GM23338 (cell line): ENCODE results near the gene ATF7. TPM values are rescaled to one million over a fixed set of nuclear protein-coding genes. Genes with fewer than 3 reads are reported as not detected.

Experiments
- ATAC-seq: fragments of 200-7000 bp; cut with Tn5 transposase; 3 replicates; pipeline ENCODE4 v1.9.1; 2020
- DNase-seq: peaks from one replicate; pipeline ENCODE4 v3.0.0-alpha.2; 2015; ENCODE audit warnings: low spot score
- H2AFZ ChIP-seq: fragments of 200-600 bp; sonication (generic); 2 replicates; pipeline ENCODE4 v1.8.0; 2016; ENCODE audit warnings: antibody characterized with exemption, mild to moderate bottlenecking, moderate library complexity
- H3F3A ChIP-seq: fragments of 200-600 bp; sonication (generic); replicated peaks from 2 replicates; pipeline ENCODE4 v1.8.0; 2017; ENCODE audit warnings: antibody characterized with exemption, mixed run types, low read depth
- H3K27ac ChIP-seq: fragments of 200-600 bp; sonication (generic); 2 replicates; pipeline ENCODE4 v1.6.1; 2016; ENCODE audit warnings: low read depth
- H3K27me3 ChIP-seq: fragments of 200-600 bp; sonication (generic); 2 replicates; pipeline ENCODE4 v1.8.0; 2016; ENCODE audit warnings: mild to moderate bottlenecking, mixed run types, moderate library complexity; ENCODE audit not compliant: insufficient read depth
- H3K36me3 ChIP-seq: fragments of 200-600 bp; sonication (generic); 2 replicates; pipeline ENCODE4 v1.8.0; 2016; ENCODE audit warnings: mild to moderate bottlenecking; ENCODE audit not compliant: insufficient read depth
- H3K4me1 ChIP-seq: fragments of 200-600 bp; sonication (generic); 2 replicates; pipeline ENCODE4 v1.8.0; 2016; ENCODE audit warnings: mild to moderate bottlenecking, moderate library complexity; ENCODE audit not compliant: insufficient read depth
- H3K4me2 ChIP-seq: fragments of 200-600 bp; sonication (generic); 2 replicates; pipeline ENCODE4 v1.7.1; 2017; ENCODE audit warnings: mixed run types
- H3K4me3 ChIP-seq: fragments of 200-600 bp; sonication (generic); 2 replicates; pipeline ENCODE4 v1.6.1; 2016; ENCODE audit warnings: mixed run types
- H3K79me2 ChIP-seq: fragments of 200-600 bp; sonication (generic); replicated peaks from 2 replicates; pipeline ENCODE4 v1.8.0; 2017; ENCODE audit warnings: mild to moderate bottlenecking; ENCODE audit not compliant: insufficient read depth
- H3K9me2 ChIP-seq: fragments of 200-600 bp; sonication (generic); 2 replicates; pipeline ENCODE4 v1.8.0; 2017; ENCODE audit not compliant: insufficient read depth
- H4K20me1 ChIP-seq: fragments of 200-600 bp; sonication (generic); replicated peaks from 2 replicates; pipeline ENCODE4 v1.8.0; 2017; ENCODE audit warnings: mild to moderate bottlenecking; ENCODE audit not compliant: insufficient read depth
- H3K27ac Mint-ChIP-seq: 2 replicates; pipeline ENCODE4 v1.8.0; 2020; ENCODE audit warnings: inconsistent platforms, mild to moderate bottlenecking, moderate library complexity, mixed read lengths
- H3K27me3 Mint-ChIP-seq: 3 replicates; pipeline ENCODE4 v1.8.0; 2022; ENCODE audit warnings: low read depth, mild to moderate bottlenecking, moderate library complexity, mixed read lengths, inconsistent platforms; ENCODE audit not compliant: insufficient read depth, poor library complexity
- H3K36me3 Mint-ChIP-seq: 3 replicates; pipeline ENCODE4 v1.8.0; 2021; ENCODE audit warnings: low read depth, mild to moderate bottlenecking, inconsistent platforms, moderate library complexity, mixed read lengths
- H3K4me1 Mint-ChIP-seq: 3 replicates; pipeline ENCODE4 v1.8.0; 2020; ENCODE audit warnings: mild to moderate bottlenecking, inconsistent platforms, mixed read lengths
- H3K4me3 Mint-ChIP-seq: 3 replicates; pipeline ENCODE4 v1.8.0; 2021; ENCODE audit warnings: moderate library complexity, mild to moderate bottlenecking, inconsistent platforms, mixed read lengths
- H3K9me3 Mint-ChIP-seq: 3 replicates; pipeline ENCODE4 v1.8.0; 2020; ENCODE audit warnings: moderate library complexity, mild to moderate bottlenecking, inconsistent platforms, mixed read lengths
- CREB1 ChIP-seq: fragments of 250-450 bp; sonication (Bioruptor Pico); IDR thresholded peaks from 2 replicates; pipeline ENCODE4 v1.5.0; 2020; ENCODE audit warnings: low read depth, mild to moderate bottlenecking, moderate library complexity
- ETS1 ChIP-seq: IDR thresholded peaks from 2 replicates; pipeline ENCODE4 v1.6.1; 2016; ENCODE audit warnings: antibody characterized with exemption
- EZH2 ChIP-seq: fragments of 200-600 bp; sonication (generic); IDR thresholded peaks from one replicate; pipeline ENCODE4 v1.8.0; 2017; ENCODE audit warnings: antibody characterized with exemption, mild to moderate bottlenecking, low read depth; ENCODE audit not compliant: unreplicated experiment
- EZH2phosphoT487 ChIP-seq: fragments of 200-600 bp; sonication (generic); IDR thresholded peaks from one replicate; pipeline ENCODE4 v1.8.1; 2018; ENCODE audit warnings: antibody characterized with exemption; ENCODE audit not compliant: unreplicated experiment
- JUNB ChIP-seq: IDR thresholded peaks from one replicate; pipeline ENCODE4 v1.6.1; 2016; ENCODE audit warnings: antibody characterized with exemption; ENCODE audit not compliant: unreplicated experiment
- POLR2AphosphoS5 ChIP-seq: IDR thresholded peaks from 2 replicates; pipeline ENCODE4 v1.6.1; 2016; ENCODE audit warnings: antibody characterized with exemption, low read depth
- REST ChIP-seq: IDR thresholded peaks from one replicate; pipeline ENCODE4 v1.6.1; 2018; ENCODE audit warnings: antibody characterized with exemption; ENCODE audit not compliant: unreplicated experiment
- ZNF114 ChIP-seq: fragments of 250-450 bp; sonication (Bioruptor Pico); IDR thresholded peaks from 2 replicates; pipeline ENCODE4 v1.5.0; 2020; ENCODE audit warnings: mild to moderate bottlenecking, moderate library complexity
- ZNF331 ChIP-seq: fragments of 250-450 bp; sonication (Bioruptor Pico); IDR thresholded peaks from 2 replicates; pipeline ENCODE4 v1.5.0; 2020; ENCODE audit warnings: low read depth, mild to moderate bottlenecking, moderate library complexity
- polyA plus RNA-seq: library from polyadenylated mRNA; unstranded; fragments of >200 nt; fragmentation: Nextera tagmentation; extraction: Ambion mirVana; gene quantifications from 2 replicates; pipeline ENCODE4 v1.2.1, GENCODE V29; 2016
- total RNA-seq: library from RNA; depleted of rRNA; stranded (reverse); fragments of >200 nt; shearing (Covaris generic); gene quantifications from 2 replicates; pipeline ENCODE4 v1.2.3, GENCODE V29; 2014
- TF ChIP-seq, protein P1 (sequence below), 2 experiments: fragments of 200-600 bp in 1 of 2; sonication (generic) in 1 of 2; conservative IDR thresholded peaks; 2 replicates each; pipeline versions ENCODE4 v1.5.1 to v1.6.1; 2016 to 2017; ENCODE audit warnings: antibody characterized with exemption in 2 of 2, low read depth in 2 of 2, mild to moderate bottlenecking in 2 of 2, moderate library complexity in 1 of 2

Gene ATF7
- total and polyA plus RNA-seq, 2 experiments from 2014 or later: 13.9 to 16.3 TPM

DNA sequence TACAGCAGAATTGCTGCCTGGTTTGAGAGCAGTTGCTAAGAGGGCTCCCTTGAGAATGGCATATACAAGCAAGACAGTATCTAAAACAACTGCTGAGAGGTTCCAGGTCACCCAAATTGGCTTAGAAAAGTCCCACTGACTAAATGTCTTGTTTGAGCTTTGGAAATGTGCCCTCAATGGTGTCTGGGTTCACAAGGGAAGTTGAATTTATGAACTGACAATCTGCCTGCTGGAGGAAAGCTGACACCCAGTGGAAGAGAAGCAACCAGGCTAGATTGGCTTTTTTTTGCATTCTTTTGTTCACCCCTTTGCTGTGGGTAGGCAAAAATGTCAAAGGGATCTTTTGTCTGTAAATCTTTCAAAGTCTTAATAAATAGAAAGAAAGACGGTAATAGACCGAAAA lies 74.3 kb downstream of the ATF7 start:
- Histone ChIP-seq H2AFZ (no peak overlapping the region), H3K36me3 (no peaks in the 10 kb centered on the region), H3K4me3 (no peak overlapping the region), H3K27me3 (no peaks in the 10 kb centered on the region), H3K9me2 (no peaks in the 10 kb centered on the region), H3K27ac (no peak overlapping the region), H4K20me1 (no peaks in the 10 kb centered on the region; the same call in 1 of the 2 replicates), H3K79me2 (no peaks in the 10 kb centered on the region), H3F3A (no peaks in the 10 kb centered on the region), H3K4me2 (no peak overlapping the region), H3K4me1 (no peaks in the 10 kb centered on the region)
- no peak overlapping the region for H3K27ac Mint-ChIP-seq
- no peak overlapping the region for H3K4me3 Mint-ChIP-seq
- no peaks in the 10 kb centered on the region for H3K27me3 Mint-ChIP-seq
- no peaks in the 10 kb centered on the region for H3K36me3 Mint-ChIP-seq
- no peak for ATAC-seq
- H3K4me1 Mint-ChIP-seq: no peaks in the 10 kb centered on the region; the same call in 1 of the 3 replicates
- H3K9me3 Mint-ChIP-seq: no peaks in the 10 kb centered on the region
- TF ChIP-seq, protein P1, sequence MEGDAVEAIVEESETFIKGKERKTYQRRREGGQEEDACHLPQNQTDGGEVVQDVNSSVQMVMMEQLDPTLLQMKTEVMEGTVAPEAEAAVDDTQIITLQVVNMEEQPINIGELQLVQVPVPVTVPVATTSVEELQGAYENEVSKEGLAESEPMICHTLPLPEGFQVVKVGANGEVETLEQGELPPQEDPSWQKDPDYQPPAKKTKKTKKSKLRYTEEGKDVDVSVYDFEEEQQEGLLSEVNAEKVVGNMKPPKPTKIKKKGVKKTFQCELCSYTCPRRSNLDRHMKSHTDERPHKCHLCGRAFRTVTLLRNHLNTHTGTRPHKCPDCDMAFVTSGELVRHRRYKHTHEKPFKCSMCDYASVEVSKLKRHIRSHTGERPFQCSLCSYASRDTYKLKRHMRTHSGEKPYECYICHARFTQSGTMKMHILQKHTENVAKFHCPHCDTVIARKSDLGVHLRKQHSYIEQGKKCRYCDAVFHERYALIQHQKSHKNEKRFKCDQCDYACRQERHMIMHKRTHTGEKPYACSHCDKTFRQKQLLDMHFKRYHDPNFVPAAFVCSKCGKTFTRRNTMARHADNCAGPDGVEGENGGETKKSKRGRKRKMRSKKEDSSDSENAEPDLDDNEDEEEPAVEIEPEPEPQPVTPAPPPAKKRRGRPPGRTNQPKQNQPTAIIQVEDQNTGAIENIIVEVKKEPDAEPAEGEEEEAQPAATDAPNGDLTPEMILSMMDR (conservative IDR thresholded peaks at IDR 0.05; ENCODE audit: low read depth in 2 of 2): no peak
- no peak for TF ChIP-seq ZNF331
- no peak for TF ChIP-seq ETS1
- DNase-seq: no peak

DNA sequence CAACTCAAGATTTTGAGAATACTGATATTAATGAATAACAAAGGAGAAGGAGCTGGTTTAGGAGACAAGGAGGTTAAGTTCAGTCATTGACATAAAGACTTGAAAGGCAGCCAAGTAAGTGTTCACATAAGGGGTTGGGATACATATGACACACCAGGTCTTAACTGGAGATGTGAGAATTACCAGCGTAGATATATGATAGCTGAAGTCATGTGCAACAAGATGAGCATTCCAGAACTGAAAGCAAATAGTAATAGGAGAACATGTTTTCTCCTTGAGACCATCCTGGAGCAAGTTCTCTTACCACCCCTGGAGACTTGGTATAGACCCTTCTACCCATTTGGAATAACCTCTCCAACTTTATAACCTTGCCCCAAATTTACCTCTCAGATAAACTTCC lies 75.6 kb downstream of the ATF7 start:
- Histone ChIP-seq H3K27ac (no peak overlapping the region), H3K27me3 (no peaks in the 10 kb centered on the region), H3F3A (no peaks in the 10 kb centered on the region), H4K20me1 (no peaks in the 10 kb centered on the region; the same call in 1 of the 2 replicates), H3K4me1 (no peaks in the 10 kb centered on the region), H3K4me2 (no peak overlapping the region), H3K4me3 (no peak overlapping the region), H3K79me2 (no peaks in the 10 kb centered on the region), H3K9me2 (no peaks in the 10 kb centered on the region), H3K36me3 (no peaks in the 10 kb centered on the region), H2AFZ (no peak overlapping the region)
- no peaks in the 10 kb centered on the region for H3K9me3 Mint-ChIP-seq
- H3K36me3 Mint-ChIP-seq: no peaks in the 10 kb centered on the region
- no peaks in the 10 kb centered on the region; the same call in 1 of the 3 replicates for H3K4me1 Mint-ChIP-seq
- ATAC-seq (no peak), DNase-seq (no peak)
- no peaks in the 10 kb centered on the region for H3K27me3 Mint-ChIP-seq
- no peak overlapping the region for H3K4me3 Mint-ChIP-seq
- no peak overlapping the region for H3K27ac Mint-ChIP-seq
- TF ChIP-seq ZNF331 (no peak), EZH2 (no peak), EZH2phosphoT487 (no peak), POLR2AphosphoS5 (no peak), CREB1 (CRISPR knock-in tag) (no peak), ZNF114 (CRISPR knock-in tag) (no peak), JUNB (no peak), REST (no peak)
